WTC11 (cell line): ENCODE results near the gene SEPTIN1. TPM values are rescaled to one million over a fixed set of nuclear protein-coding genes. Genes with fewer than 3 reads are reported as not detected.

Source experiments
- ATAC-seq: fragments of 200-7000 bp; cut with Tn5 transposase; 2 replicates; pipeline ENCODE4 v1.10.0; 2021; ENCODE audit warnings: mild to moderate bottlenecking, moderate library complexity
- CTCF ChIA-PET: fragments of 300-600 bp; sonication (Branson Sonifier 250); formaldehyde crosslinking; loops from one replicate; lab custom pipeline; 2021; ENCODE audit warnings: antibody characterized with exemption; lab: Charles Lee
- POLR2A ChIA-PET: fragments of 350-600 bp; sonication (Branson Sonifier 250); formaldehyde crosslinking; loops from one replicate; lab custom pipeline; 2021; ENCODE audit warnings: antibody characterized with exemption; lab: Charles Lee
- DNase-seq: peaks from one replicate; pipeline ENCODE4 v3.0.0; 2021; ENCODE audit warnings: low spot score
- H3K27ac Mint-ChIP-seq: 2 replicates; pipeline ENCODE4 v1.8.0; 2021; ENCODE audit warnings: mixed read lengths
- H3K27me3 Mint-ChIP-seq: 2 replicates; pipeline ENCODE4 v1.8.0; 2021; ENCODE audit warnings: low read depth, mild to moderate bottlenecking, moderate library complexity, mixed read lengths
- H3K36me3 Mint-ChIP-seq: 2 replicates; pipeline ENCODE4 v1.8.0; 2021; ENCODE audit warnings: mixed read lengths
- H3K4me1 Mint-ChIP-seq: 2 replicates; pipeline ENCODE4 v1.8.0; 2022; ENCODE audit warnings: mixed read lengths
- H3K4me3 Mint-ChIP-seq: 2 replicates; pipeline ENCODE4 v1.8.0; 2021; ENCODE audit warnings: mild to moderate bottlenecking, moderate library complexity, mixed read lengths
- H3K9me3 Mint-ChIP-seq: 2 replicates; pipeline ENCODE4 v1.8.0; 2021; ENCODE audit warnings: mixed read lengths
- IRF2 ChIP-seq: sonication (generic); formaldehyde crosslinking; IDR thresholded peaks from 2 replicates; pipeline ENCODE4 v1.8.0; 2022; ENCODE audit warnings: low read depth, missing genetic modification reagents, borderline replicate concordance
- JAZF1 ChIP-seq: fragments of 250-450 bp; sonication (Bioruptor Pico); IDR thresholded peaks from 2 replicates; pipeline ENCODE4 v1.9.0; 2021; ENCODE audit warnings: moderate library complexity, mild to moderate bottlenecking, inconsistent platforms
- SP1 ChIP-seq: sonication (generic); formaldehyde crosslinking; conservative IDR thresholded peaks from 2 replicates; pipeline ENCODE4 v1.8.1; 2022; ENCODE audit warnings: missing genetic modification reagents
- ZNF121 ChIP-seq: sonication (generic); formaldehyde crosslinking; IDR thresholded peaks from 2 replicates; pipeline ENCODE4 v1.8.0; 2023; ENCODE audit warnings: missing genetic modification reagents
- total RNA-seq: library from RNA; stranded (reverse); gene quantifications from 3 replicates; pipeline ENCODE4 v1.2.3, GENCODE V29; 2021
- TF ChIP-seq, protein P1 (sequence below): sonication (generic); formaldehyde crosslinking; IDR thresholded peaks from 2 replicates; pipeline ENCODE4 v1.8.0; 2023; ENCODE audit warnings: missing genetic modification reagents
- TF ChIP-seq, protein P2 (sequence below): sonication (generic); formaldehyde crosslinking; IDR thresholded peaks from 2 replicates; pipeline ENCODE4 v1.8.1; 2023; ENCODE audit warnings: mild to moderate bottlenecking, missing genetic modification reagents
- TF ChIP-seq, protein P3 (sequence below): fragments of 250-450 bp; sonication (Bioruptor Pico); conservative IDR thresholded peaks from 2 replicates; pipeline ENCODE4 v1.9.0; 2021; ENCODE audit warnings: mild to moderate bottlenecking
- TF ChIP-seq, protein P4 (sequence below): sonication (generic); formaldehyde crosslinking; IDR thresholded peaks from 2 replicates; pipeline ENCODE4 v1.8.0; 2023; ENCODE audit warnings: missing genetic modification reagents, mild to moderate bottlenecking, borderline replicate concordance

SEPTIN1 gene
- total RNA-seq, 1 experiment from 2014 or later: 2.3 TPM

DNA sequence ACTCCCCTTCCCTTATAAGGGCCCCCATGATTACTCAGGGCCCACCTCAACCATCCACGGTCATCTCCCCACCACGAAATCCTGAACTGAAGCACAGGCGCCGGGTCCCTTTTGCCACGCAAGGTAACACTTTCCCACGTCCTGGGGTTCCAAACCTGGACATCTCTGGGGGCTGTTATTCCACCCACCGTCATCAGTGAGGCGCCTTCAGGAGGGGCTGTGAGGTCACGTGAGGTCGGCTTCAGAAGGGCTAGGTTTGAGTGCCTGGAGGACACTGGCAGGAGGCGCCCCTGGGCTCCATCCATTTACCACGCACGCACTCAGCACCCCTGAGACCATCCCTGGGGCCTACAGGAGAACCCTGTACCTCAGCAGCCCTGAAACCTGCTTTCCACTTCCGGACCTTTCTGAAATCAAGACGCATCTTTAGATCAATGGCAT is 31.3 kb downstream of the SEPTIN1 start (continued):
- TF ChIP-seq, protein P1, sequence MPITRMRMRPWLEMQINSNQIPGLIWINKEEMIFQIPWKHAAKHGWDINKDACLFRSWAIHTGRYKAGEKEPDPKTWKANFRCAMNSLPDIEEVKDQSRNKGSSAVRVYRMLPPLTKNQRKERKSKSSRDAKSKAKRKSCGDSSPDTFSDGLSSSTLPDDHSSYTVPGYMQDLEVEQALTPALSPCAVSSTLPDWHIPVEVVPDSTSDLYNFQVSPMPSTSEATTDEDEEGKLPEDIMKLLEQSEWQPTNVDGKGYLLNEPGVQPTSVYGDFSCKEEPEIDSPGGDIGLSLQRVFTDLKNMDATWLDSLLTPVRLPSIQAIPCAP: no peak
- TF ChIP-seq SP1 (CRISPR knock-in tag): no peak
- TF ChIP-seq JAZF1 (CRISPR knock-in tag): no peak

DNA sequence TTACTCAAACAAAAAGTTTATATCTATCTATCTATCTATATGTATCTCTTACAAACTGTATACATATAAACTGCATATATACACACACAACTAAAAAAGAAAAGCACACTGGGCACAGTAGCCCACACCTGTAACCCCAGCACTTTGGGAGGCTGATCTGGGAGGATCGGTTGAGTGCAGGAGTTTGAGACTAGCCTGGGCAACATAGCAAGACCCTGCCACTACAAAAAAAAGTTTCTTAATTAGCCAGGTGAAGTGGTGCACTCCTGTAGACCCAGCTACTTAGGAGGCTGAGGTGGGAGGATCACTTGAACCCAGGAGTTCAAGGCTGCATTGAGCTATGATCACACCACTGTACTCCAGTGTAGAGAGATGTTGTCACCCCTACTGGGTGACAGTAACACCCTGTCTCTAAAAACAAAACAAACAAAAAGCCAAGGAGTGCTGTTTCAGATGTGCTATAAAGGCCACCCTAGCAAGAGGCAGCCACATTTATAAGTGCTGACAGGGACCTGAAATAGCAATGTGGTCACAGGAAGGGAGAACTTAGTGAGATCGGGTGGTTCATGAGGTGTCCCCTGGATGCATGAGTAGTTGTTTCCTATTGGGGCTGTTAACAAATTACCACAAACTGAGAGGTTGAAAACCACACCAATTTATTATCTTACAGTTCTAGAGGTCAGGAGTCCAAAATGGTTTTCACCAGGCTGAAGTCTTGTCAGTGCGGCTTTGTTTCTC is 32.1 kb downstream of the SEPTIN1 start:
- TF ChIP-seq, protein P2, sequence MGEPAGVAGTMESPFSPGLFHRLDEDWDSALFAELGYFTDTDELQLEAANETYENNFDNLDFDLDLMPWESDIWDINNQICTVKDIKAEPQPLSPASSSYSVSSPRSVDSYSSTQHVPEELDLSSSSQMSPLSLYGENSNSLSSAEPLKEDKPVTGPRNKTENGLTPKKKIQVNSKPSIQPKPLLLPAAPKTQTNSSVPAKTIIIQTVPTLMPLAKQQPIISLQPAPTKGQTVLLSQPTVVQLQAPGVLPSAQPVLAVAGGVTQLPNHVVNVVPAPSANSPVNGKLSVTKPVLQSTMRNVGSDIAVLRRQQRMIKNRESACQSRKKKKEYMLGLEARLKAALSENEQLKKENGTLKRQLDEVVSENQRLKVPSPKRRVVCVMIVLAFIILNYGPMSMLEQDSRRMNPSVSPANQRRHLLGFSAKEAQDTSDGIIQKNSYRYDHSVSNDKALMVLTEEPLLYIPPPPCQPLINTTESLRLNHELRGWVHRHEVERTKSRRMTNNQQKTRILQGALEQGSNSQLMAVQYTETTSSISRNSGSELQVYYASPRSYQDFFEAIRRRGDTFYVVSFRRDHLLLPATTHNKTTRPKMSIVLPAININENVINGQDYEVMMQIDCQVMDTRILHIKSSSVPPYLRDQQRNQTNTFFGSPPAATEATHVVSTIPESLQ (CRISPR knock-in tag): no peak
- TF ChIP-seq ZNF121 (CRISPR knock-in tag): peak; percentile 42; the same call in 1 of the 2 replicates
- TF ChIP-seq, protein P3, sequence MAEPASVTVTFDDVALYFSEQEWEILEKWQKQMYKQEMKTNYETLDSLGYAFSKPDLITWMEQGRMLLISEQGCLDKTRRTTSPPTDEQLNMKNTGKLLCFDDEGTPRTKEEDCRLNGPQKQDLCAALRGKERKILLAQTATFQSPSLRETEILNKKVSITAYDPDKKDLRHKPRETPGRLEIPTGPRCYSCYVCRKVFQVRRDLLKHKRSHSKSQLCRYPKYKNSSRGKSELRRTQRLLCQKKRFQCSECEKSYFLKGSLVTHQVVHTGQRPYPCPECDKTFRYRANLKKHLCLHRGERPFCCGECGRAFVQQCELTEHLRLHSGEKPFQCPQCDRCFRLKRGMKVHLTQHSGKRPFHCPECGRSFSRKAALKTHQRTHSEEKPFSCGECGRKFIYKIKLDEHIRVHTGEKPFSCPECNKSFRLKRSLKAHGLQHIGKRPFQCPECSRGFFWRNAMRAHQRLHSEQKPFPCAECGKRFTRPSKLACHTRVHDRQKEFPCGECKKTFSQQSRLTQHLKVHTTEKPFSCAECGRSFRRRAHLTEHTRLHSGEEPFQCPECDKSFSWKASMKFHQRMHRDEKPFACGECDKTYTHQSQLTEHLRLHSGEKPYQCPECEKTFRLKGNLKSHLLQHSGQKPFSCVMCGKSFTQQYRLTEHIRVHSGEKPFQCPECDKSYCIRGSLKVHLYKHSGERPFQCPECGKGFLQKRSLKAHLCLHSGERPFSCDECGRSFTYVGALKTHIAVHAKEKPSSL (CRISPR knock-in tag): no peak
- Mint-ChIP-seq H3K27me3 (no peaks in the 10 kb centered on the region), H3K27ac (no peak overlapping the region), H3K9me3 (no peaks in the 10 kb centered on the region), H3K4me3 (no peak overlapping the region), H3K4me1 (peaks cover 6% of the 10 kb centered on the region), H3K36me3 (peaks cover 28% of the 10 kb centered on the region)
- ATAC-seq (no peak), DNase-seq (no peak)
- POLR2A ChIA-PET: no interaction called here
- CTCF ChIA-PET: interaction anchor here (0.6 kb wide), 2 partner anchors 70 to 335 kb away, joined by 3 read pairs; no protein-coding TSS in a partner anchor

DNA sequence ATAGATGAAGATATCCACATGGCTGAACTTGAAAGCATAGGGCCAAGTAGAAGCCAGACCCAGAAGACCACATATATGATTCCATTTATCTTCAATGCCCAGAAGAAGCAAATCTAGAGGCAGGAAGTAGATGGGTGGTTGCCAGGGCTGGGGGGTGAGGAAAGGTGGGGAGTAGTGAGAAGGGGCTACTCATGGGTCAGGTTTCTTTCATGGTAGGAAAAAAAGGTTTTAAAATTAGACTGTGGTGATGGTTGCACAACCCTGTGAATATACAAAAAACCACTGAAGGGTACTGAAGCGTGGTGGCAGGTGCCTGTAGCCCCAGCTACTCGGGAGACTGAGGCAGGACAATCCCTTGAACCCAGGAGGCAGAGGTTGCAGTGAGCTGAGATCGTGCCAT is 32.7 kb downstream of the SEPTIN1 start:
- DNase-seq (no peak), ATAC-seq (no peak)
- H3K4me3 Mint-ChIP-seq: no peak overlapping the region
- no peaks in the 10 kb centered on the region for H3K27me3 Mint-ChIP-seq
- peaks cover 28% of the 10 kb centered on the region for H3K36me3 Mint-ChIP-seq
- no peaks in the 10 kb centered on the region for H3K9me3 Mint-ChIP-seq
- H3K27ac Mint-ChIP-seq: no peak overlapping the region
- H3K4me1 Mint-ChIP-seq: peaks cover 6% of the 10 kb centered on the region
- POLR2A ChIA-PET: no interaction called here
- CTCF ChIA-PET: interaction anchor here (0.6 kb wide), 1 partner anchor 71 kb away, joined by 3 read pairs; no protein-coding TSS in a partner anchor
- TF ChIP-seq IRF2 (CRISPR knock-in tag): no peak
- TF ChIP-seq, protein P1: no peak
- TF ChIP-seq, protein P4, sequence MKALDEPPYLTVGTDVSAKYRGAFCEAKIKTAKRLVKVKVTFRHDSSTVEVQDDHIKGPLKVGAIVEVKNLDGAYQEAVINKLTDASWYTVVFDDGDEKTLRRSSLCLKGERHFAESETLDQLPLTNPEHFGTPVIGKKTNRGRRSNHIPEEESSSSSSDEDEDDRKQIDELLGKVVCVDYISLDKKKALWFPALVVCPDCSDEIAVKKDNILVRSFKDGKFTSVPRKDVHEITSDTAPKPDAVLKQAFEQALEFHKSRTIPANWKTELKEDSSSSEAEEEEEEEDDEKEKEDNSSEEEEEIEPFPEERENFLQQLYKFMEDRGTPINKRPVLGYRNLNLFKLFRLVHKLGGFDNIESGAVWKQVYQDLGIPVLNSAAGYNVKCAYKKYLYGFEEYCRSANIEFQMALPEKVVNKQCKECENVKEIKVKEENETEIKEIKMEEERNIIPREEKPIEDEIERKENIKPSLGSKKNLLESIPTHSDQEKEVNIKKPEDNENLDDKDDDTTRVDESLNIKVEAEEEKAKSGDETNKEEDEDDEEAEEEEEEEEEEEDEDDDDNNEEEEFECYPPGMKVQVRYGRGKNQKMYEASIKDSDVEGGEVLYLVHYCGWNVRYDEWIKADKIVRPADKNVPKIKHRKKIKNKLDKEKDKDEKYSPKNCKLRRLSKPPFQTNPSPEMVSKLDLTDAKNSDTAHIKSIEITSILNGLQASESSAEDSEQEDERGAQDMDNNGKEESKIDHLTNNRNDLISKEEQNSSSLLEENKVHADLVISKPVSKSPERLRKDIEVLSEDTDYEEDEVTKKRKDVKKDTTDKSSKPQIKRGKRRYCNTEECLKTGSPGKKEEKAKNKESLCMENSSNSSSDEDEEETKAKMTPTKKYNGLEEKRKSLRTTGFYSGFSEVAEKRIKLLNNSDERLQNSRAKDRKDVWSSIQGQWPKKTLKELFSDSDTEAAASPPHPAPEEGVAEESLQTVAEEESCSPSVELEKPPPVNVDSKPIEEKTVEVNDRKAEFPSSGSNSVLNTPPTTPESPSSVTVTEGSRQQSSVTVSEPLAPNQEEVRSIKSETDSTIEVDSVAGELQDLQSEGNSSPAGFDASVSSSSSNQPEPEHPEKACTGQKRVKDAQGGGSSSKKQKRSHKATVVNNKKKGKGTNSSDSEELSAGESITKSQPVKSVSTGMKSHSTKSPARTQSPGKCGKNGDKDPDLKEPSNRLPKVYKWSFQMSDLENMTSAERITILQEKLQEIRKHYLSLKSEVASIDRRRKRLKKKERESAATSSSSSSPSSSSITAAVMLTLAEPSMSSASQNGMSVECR: no peak
- TF ChIP-seq, protein P2 (CRISPR knock-in tag): no peak
